NB4 (cell line): ENCODE data around the gene CFAP70.

ENCODE experiments used
- CTCF ChIP-seq: IDR thresholded peaks from one replicate; pipeline ENCODE4 v1.5.1; 2012; ENCODE audit warnings: low read depth, low read length
- POLR2A ChIP-seq: IDR thresholded peaks from 2 replicates; pipeline ENCODE4 v1.6.1; 2011; ENCODE audit warnings: mild to moderate bottlenecking; ENCODE audit not compliant: insufficient read length; ENCODE audit errors: extremely low read depth

- TF ChIP-seq CTCF (no peak), POLR2A (no peak)
Measured at GRCh38 chr10:73358331-73359279, at the start of gene CFAP70.
